K562 (cell line): ENCODE results near the gene PYDC1. TPM values are rescaled to one million over a fixed set of nuclear protein-coding genes. Genes with fewer than 3 reads are reported as not detected.
A peak's percentile ranks its signal among the peaks of the same experiment; 100 is the strongest.

Source experiments
- ATF7 ChIP-seq: fragments of 450-650 bp; IDR thresholded peaks from 2 replicates; pipeline ENCODE4 v1.7.1; 2014; ENCODE audit warnings: mild to moderate bottlenecking, moderate library complexity
- ETV6 ChIP-seq, 3 experiments: fragments of 150-350 bp in 1 of 3; sonication (generic) in 1 of 3; formaldehyde crosslinking in 1 of 3; IDR thresholded peaks; 2 replicates each; pipeline versions ENCODE4 v1.6.1 to v1.8.0; 2014 to 2022; ENCODE audit warnings: borderline replicate concordance in 2 of 3, low read depth in 2 of 3, antibody characterized with exemption in 1 of 3, low read length in 1 of 3, mild to moderate bottlenecking in 1 of 3, missing genetic modification reagents in 1 of 3
- GATAD2A ChIP-seq: fragments of 450-650 bp; IDR thresholded peaks from 2 replicates; pipeline ENCODE4 v1.6.1; 2017
- MCM3 ChIP-seq: fragments of 450-650 bp; IDR thresholded peaks from 2 replicates; pipeline ENCODE4 v1.6.1; 2016
- PURB ChIP-seq: sonication (generic); formaldehyde crosslinking; IDR thresholded peaks from 2 replicates; pipeline ENCODE4 v1.9.0; 2021; ENCODE audit warnings: low read depth, mild to moderate bottlenecking, missing genetic modification reagents
- RBFOX2 ChIP-seq: fragments of 200-400 bp; formaldehyde crosslinking; IDR thresholded peaks from 2 replicates; pipeline ENCODE4 v1.6.1; 2017; ENCODE audit warnings: low read depth, mild to moderate bottlenecking, low read length, moderate library complexity
- RBM25 ChIP-seq: fragments of 200-400 bp; formaldehyde crosslinking; IDR thresholded peaks from 2 replicates; pipeline ENCODE4 v1.6.1; 2018; ENCODE audit warnings: low read length, low read depth, moderate library complexity; ENCODE audit not compliant: severe bottlenecking
- REST ChIP-seq, 2 experiments: fragments of 450-650 bp; formaldehyde crosslinking in 1 of 2; IDR thresholded peaks; 2 replicates each; pipeline versions ENCODE4 v1.4.0 to v1.6.1; 2014 to 2020; ENCODE audit warnings: mild to moderate bottlenecking in 2 of 2, borderline replicate concordance in 1 of 2, low read depth in 1 of 2
- SETDB1 ChIP-seq: IDR thresholded peaks from one replicate; pipeline ENCODE4 v1.6.1; 2012; ENCODE audit warnings: low read length, control low read depth, inconsistent platforms
- TAF1 ChIP-seq: IDR thresholded peaks from 2 replicates; pipeline ENCODE4 v1.6.1; 2011; ENCODE audit warnings: mild to moderate bottlenecking, low read length, moderate library complexity; ENCODE audit not compliant: insufficient read depth, control insufficient read depth, severe bottlenecking; ENCODE audit errors: extremely low read depth
- TARDBP ChIP-seq: fragments of 450-650 bp; IDR thresholded peaks from 2 replicates; pipeline ENCODE4 v1.6.1; 2016
- ZEB2 ChIP-seq: fragments of 450-650 bp; IDR thresholded peaks from 2 replicates; pipeline ENCODE4 v1.6.1; 2016
- ZFP91 ChIP-seq: sonication (generic); formaldehyde crosslinking; IDR thresholded peaks from 2 replicates; pipeline ENCODE4 v1.8.0; 2022; ENCODE audit warnings: mild to moderate bottlenecking, missing genetic modification reagents
- ZFPM2 ChIP-seq: fragments of 250-450 bp; sonication (Bioruptor Pico); IDR thresholded peaks from 2 replicates; pipeline ENCODE4 v1.5.1; 2022; ENCODE audit warnings: mild to moderate bottlenecking
- ZNF639 ChIP-seq, 2 experiments: fragments of 200-800 bp in 1 of 2; sonication (Bioruptor generic) in 1 of 2; sonication (generic) in 1 of 2; formaldehyde crosslinking in 1 of 2; IDR thresholded peaks in 1 of 2; conservative IDR thresholded peaks in 1 of 2; 2 replicates each; pipeline versions ENCODE4 v1.5.0 to v1.6.1; 2016 to 2020; ENCODE audit warnings: missing compliant biosample characterization in 1 of 2, missing genetic modification characterization in 1 of 2, missing genetic modification reagents in 1 of 2
- polyA plus RNA-seq, 8 experiments: library from polyadenylated mRNA; depleted of rRNA in 4 of 8; stranded (reverse) in 5 of 8; unstranded in 3 of 8; fragments of >200 nt; fragmentation: Nextera tagmentation in 2 of 8; fragmentation: Illumina TruSeq in 1 of 8; extraction: Ambion mirVana in 2 of 8; extraction: Trizol in 1 of 8; gene quantifications; 2 replicates each; pipeline versions ENCODE4 v1.2.1 to v1.2.3, GENCODE V29; 2011 to 2014; ENCODE audit warnings: inconsistent platforms in 1 of 8, missing spikeins in 1 of 8
- total RNA-seq, 7 experiments: library from RNA; depleted of rRNA in 6 of 7; stranded (reverse); fragments of >200 nt in 6 of 7; fragmentation: Illumina TruSeq in 2 of 7; extraction: Trizol in 2 of 7; gene quantifications; 2 replicates each; pipeline versions ENCODE4 v1.2.1 to v1.2.3, GENCODE V29; 2011 to 2021; ENCODE audit warnings: low replicate concordance in 1 of 7

Gene PYDC1
- total and polyA plus RNA-seq, 9 of the 15 experiments (the other 6 are each of a cell fraction or from before 2014, with no cell fraction given): not detected

GRCh38 chr16:31243734-31244670, 27.1 kb upstream of the PYDC1 start (continued):
- TF ChIP-seq ZNF639 (CRISPR knock-in tag; conservative IDR thresholded peaks at IDR 0.05 in 1 of 2, IDR thresholded peaks at IDR 0.05 in 1 of 2): no peak
- TF ChIP-seq ZFP91 (CRISPR knock-in tag): no peak
- TF ChIP-seq ZEB2: peak; percentile 85
- TF ChIP-seq RBM25: peak; percentile 74
- peak; percentile 53 for TF ChIP-seq ATF7
- TF ChIP-seq TAF1: no peak
- TF ChIP-seq ZFPM2 (CRISPR knock-in tag): no peak
- no peak for TF ChIP-seq PURB (CRISPR knock-in tag)
- no peak for TF ChIP-seq MCM3
- no peak for TF ChIP-seq GATAD2A
- no peak for TF ChIP-seq RBFOX2
- TF ChIP-seq ETV6 (IDR thresholded peaks at IDR 0.05; ENCODE audit: borderline replicate concordance in 1 of 2, low read depth in 2 of 2, low read length in 1 of 2): no peak
- TF ChIP-seq ETV6 (CRISPR knock-in tag; IDR thresholded peaks at IDR 0.05; ENCODE audit: borderline replicate concordance): no peak
- TF ChIP-seq SETDB1: no peak
- TF ChIP-seq TARDBP: no peak
- peak; percentile 21; the same call in 1 of the 2 replicates for TF ChIP-seq REST (IDR thresholded peaks at IDR 0.05; ENCODE audit: borderline replicate concordance)
- TF ChIP-seq REST (CRISPR knock-in tag; IDR thresholded peaks at IDR 0.05; ENCODE audit: low read depth): no peak
